K562 (cell line): ENCODE data around the gene HS2ST1. TPM values are rescaled to one million over a fixed set of nuclear protein-coding genes. Genes with fewer than 3 reads are reported as not detected.

ENCODE experiments used
- AFF1 ChIP-seq, 2 experiments: fragments of 450-650 bp; IDR thresholded peaks; 2 replicates each; pipeline ENCODE4 v1.6.1; 2018; ENCODE audit warnings: mild to moderate bottlenecking in 2 of 2, low read depth in 1 of 2; ENCODE audit not compliant: partially characterized antibody in 2 of 2
- CBX3 ChIP-seq, 2 experiments: IDR thresholded peaks; 1 replicate in 1 of 2; 2 replicates in 1 of 2; pipeline ENCODE4 v1.6.1; 2012; ENCODE audit warnings: inconsistent platforms in 2 of 2, low read length in 2 of 2, borderline replicate concordance in 1 of 2, control low read depth in 1 of 2
- GTF3C2 ChIP-seq: IDR thresholded peaks from 3 replicates; pipeline ENCODE4 v1.6.1; 2011; ENCODE audit warnings: borderline replicate concordance, mild to moderate bottlenecking, moderate library complexity; ENCODE audit not compliant: insufficient read length; ENCODE audit errors: extremely low read depth
- HMG20B ChIP-seq: fragments of 250-450 bp; sonication (Bioruptor Pico); IDR thresholded peaks from 2 replicates; pipeline ENCODE4 v1.5.0; 2021; ENCODE audit warnings: mild to moderate bottlenecking
- KAT2B ChIP-seq: IDR thresholded peaks from one replicate; pipeline ENCODE4 v1.6.1; 2012; ENCODE audit warnings: low read depth, mild to moderate bottlenecking, control low read depth, inconsistent platforms, low read length, moderate library complexity
- MAFG ChIP-seq: fragments of 450-650 bp; conservative IDR thresholded peaks from 2 replicates; pipeline ENCODE4 v1.6.1; 2016; ENCODE audit warnings: missing genetic modification characterization, missing compliant biosample characterization
- MTF1 ChIP-seq: fragments of 250-450 bp; sonication (Bioruptor Pico); IDR thresholded peaks from 2 replicates; pipeline ENCODE4 v1.9.0; 2021; ENCODE audit warnings: moderate library complexity, mild to moderate bottlenecking, inconsistent platforms, borderline replicate concordance
- POLR2B ChIP-seq: fragments of 450-650 bp; IDR thresholded peaks from 2 replicates; pipeline ENCODE4 v1.6.1; 2018; ENCODE audit warnings: low read depth; ENCODE audit not compliant: partially characterized antibody
- POLR2H ChIP-seq: IDR thresholded peaks from 2 replicates; pipeline ENCODE4 v1.6.1; 2016; ENCODE audit warnings: missing genetic modification characterization, low read depth, mild to moderate bottlenecking, control low read depth, missing compliant biosample characterization, moderate library complexity
- RHOXF2B ChIP-seq: fragments of 250-450 bp; sonication (Bioruptor Pico); conservative IDR thresholded peaks from 2 replicates; pipeline ENCODE4 v1.5.1; 2021
- RREB1 ChIP-seq: fragments of 250-450 bp; sonication (Bioruptor Pico); IDR thresholded peaks from 2 replicates; pipeline ENCODE4 v1.4.0; 2020
- ZNF707 ChIP-seq: fragments of 250-450 bp; sonication (Bioruptor Pico); conservative IDR thresholded peaks from 2 replicates; pipeline ENCODE4 v1.8.0; 2022; ENCODE audit warnings: inconsistent platforms, mild to moderate bottlenecking, moderate library complexity
- polyA plus RNA-seq, 8 experiments: library from polyadenylated mRNA; depleted of rRNA in 4 of 8; stranded (reverse) in 5 of 8; unstranded in 3 of 8; fragments of >200 nt; fragmentation: Nextera tagmentation in 2 of 8; fragmentation: Illumina TruSeq in 1 of 8; extraction: Ambion mirVana in 2 of 8; extraction: Trizol in 1 of 8; gene quantifications; 2 replicates each; pipeline versions ENCODE4 v1.2.1 to v1.2.3, GENCODE V29; 2011 to 2014; ENCODE audit warnings: inconsistent platforms in 1 of 8, missing spikeins in 1 of 8
- total RNA-seq, 7 experiments: library from RNA; depleted of rRNA in 6 of 7; stranded (reverse); fragments of >200 nt in 6 of 7; fragmentation: Illumina TruSeq in 2 of 7; extraction: Trizol in 2 of 7; gene quantifications; 2 replicates each; pipeline versions ENCODE4 v1.2.1 to v1.2.3, GENCODE V29; 2011 to 2021; ENCODE audit warnings: low replicate concordance in 1 of 7
- TF ChIP-seq, protein P1 (sequence below): sonication (generic); formaldehyde crosslinking; IDR thresholded peaks from 2 replicates; pipeline ENCODE4 v1.8.1; 2023; ENCODE audit warnings: mild to moderate bottlenecking, missing genetic modification reagents

HS2ST1 gene
- total and polyA plus RNA-seq, 9 of the 15 experiments (the other 6 are each of a cell fraction or from before 2014, with no cell fraction given): 7.7 to 43.3 (median 25.8) TPM

GRCh38 chr1:87131809-87132283 lies 217.4 kb downstream of the HS2ST1 start (continued):
- TF ChIP-seq RHOXF2B (CRISPR knock-in tag) (no peak), RREB1 (CRISPR knock-in tag) (no peak), CBX3 (IDR thresholded peaks at IDR 0.05; ENCODE audit: borderline replicate concordance in 1 of 2, low read length in 2 of 2) (no peak), KAT2B (no peak), ZNF707 (CRISPR knock-in tag) (no peak), AFF1 (IDR thresholded peaks at IDR 0.05; ENCODE audit: low read depth in 1 of 2, partially characterized antibody in 2 of 2) (no peak), POLR2H (tag) (no peak), MAFG (tag) (no peak), POLR2B (no peak), MTF1 (CRISPR knock-in tag) (no peak), GTF3C2 (no peak), HMG20B (CRISPR knock-in tag) (no peak)
- TF ChIP-seq, protein P1, sequence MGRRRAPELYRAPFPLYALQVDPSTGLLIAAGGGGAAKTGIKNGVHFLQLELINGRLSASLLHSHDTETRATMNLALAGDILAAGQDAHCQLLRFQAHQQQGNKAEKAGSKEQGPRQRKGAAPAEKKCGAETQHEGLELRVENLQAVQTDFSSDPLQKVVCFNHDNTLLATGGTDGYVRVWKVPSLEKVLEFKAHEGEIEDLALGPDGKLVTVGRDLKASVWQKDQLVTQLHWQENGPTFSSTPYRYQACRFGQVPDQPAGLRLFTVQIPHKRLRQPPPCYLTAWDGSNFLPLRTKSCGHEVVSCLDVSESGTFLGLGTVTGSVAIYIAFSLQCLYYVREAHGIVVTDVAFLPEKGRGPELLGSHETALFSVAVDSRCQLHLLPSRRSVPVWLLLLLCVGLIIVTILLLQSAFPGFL (CRISPR knock-in tag): 0 out of 2 replicates have a peak, but pooled peaks have one; percentile 57
